Omental fat pad (tissue), 4 donors: ENCODE results near the gene FBXL13. TPM values are rescaled to one million over a fixed set of nuclear protein-coding genes. Genes with fewer than 3 reads are reported as not detected.
"Not testable (repeated sequence)": the region's sequence is repeated elsewhere in the genome, so short reads cannot be mapped to it uniquely, and the experiment has no call there.

Experiments used
- ATAC-seq: fragments of 150-250 bp; one replicate; pipeline ENCODE4 v1.9.1; 2016; ENCODE audit warnings: mild to moderate bottlenecking, moderate library complexity; ENCODE audit not compliant: low FRiP score
- DNase-seq: peaks from one replicate; pipeline ENCODE4 v3.0.0-alpha.2; 2019; ENCODE audit warnings: low spot score
- total RNA-seq, 4 donors: library from RNA; depleted of rRNA; stranded (reverse); fragments of >200 nt; gene quantifications; one replicate each; pipeline ENCODE4 v1.1.0, GENCODE V29; 2016
- TF ChIP-seq, protein P1 (sequence below), 3 donors: fragments of 450-650 bp; IDR thresholded peaks; one replicate each; pipeline ENCODE4 v1.5.1; 2016 to 2017; ENCODE audit warnings: antibody characterized with exemption in 3 of 3, mild to moderate bottlenecking in 3 of 3, moderate library complexity in 2 of 3

The FBXL13 gene
- total RNA-seq, 4 donors from 2014 or later = 2.1 to 4.9 (median 3.4) TPM

DNA sequence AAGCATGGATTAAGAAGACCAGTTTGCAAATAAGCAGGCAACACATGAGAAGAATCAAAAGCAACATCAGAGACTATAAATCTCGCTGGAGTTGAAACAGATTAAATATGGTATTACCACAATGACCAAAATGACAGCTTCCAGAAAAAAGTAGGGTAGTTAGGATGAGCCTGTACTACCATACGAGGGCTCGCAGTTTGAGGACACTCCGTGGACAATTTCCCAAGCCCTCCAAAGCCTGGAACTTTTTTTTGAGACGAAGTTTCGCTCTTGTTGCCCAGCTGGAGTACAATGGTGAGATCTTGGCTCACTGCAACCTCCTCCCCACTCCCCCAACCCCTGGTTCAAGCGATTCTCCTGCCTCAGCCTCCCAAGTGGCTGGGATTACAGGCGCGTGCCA, 160.8 kb downstream of the FBXL13 start:
- TF ChIP-seq, protein P1, sequence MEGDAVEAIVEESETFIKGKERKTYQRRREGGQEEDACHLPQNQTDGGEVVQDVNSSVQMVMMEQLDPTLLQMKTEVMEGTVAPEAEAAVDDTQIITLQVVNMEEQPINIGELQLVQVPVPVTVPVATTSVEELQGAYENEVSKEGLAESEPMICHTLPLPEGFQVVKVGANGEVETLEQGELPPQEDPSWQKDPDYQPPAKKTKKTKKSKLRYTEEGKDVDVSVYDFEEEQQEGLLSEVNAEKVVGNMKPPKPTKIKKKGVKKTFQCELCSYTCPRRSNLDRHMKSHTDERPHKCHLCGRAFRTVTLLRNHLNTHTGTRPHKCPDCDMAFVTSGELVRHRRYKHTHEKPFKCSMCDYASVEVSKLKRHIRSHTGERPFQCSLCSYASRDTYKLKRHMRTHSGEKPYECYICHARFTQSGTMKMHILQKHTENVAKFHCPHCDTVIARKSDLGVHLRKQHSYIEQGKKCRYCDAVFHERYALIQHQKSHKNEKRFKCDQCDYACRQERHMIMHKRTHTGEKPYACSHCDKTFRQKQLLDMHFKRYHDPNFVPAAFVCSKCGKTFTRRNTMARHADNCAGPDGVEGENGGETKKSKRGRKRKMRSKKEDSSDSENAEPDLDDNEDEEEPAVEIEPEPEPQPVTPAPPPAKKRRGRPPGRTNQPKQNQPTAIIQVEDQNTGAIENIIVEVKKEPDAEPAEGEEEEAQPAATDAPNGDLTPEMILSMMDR (IDR thresholded peaks at IDR 0.05) = no peak
- DNase-seq = no peak
- no peak for ATAC-seq

DNA sequence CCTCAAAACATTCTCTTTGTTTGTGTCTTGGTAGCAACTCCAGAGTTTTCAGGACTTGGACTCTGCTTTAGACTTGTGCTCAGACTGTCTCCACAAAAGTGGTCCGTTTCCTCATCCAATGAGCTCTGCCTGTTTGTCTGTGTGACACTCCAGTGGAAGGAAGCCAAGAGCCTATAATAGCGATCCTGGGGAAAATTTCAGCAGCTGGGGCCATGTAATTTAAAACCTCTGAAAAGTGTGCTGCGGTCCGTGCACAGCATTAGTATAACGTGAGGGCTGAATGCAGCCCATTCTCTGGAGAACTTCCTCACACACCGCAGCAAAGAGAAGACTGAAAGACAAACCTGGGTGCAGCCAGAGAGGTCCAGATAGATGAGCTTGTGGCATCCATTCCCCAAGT, 161.9 kb downstream of the FBXL13 start, which contains the start of gene LRRC17:
Gene LRRC17 (plus strand): TSS at position 259 of the 400 bp plus-strand sequence. CDS start 20,914 bp downstream, outside the sequence.
- DNase-seq = no peak
- no peak for ATAC-seq

DNA sequence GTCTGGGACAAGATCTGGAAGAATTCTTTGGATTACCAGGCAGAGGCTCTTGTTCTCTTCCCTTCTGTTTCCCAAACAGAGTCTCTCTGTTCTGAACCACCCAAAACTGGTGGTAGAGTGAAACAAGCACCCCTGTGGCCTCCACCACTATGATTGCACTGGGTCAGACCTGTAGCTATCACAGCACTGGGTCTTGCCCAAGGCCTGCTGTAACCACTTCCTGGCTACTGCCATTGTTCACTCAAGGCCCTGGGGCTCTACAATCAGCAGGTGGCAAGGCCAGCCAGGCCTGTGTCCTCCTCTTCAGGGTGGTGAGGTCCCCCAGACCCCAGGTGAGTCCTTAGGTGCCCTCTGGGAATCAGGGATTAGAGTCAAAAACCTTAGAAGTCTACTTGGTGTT, 165.9 kb downstream of the FBXL13 start:
- no peak for ATAC-seq
- no peak for DNase-seq
- TF ChIP-seq, protein P1 (IDR thresholded peaks at IDR 0.05) = no peak

More for the DNA sequence above, 161.9 kb downstream of the FBXL13 start, which contains the start of gene LRRC17:
- TF ChIP-seq, protein P1 (IDR thresholded peaks at IDR 0.05) = no peak

DNA sequence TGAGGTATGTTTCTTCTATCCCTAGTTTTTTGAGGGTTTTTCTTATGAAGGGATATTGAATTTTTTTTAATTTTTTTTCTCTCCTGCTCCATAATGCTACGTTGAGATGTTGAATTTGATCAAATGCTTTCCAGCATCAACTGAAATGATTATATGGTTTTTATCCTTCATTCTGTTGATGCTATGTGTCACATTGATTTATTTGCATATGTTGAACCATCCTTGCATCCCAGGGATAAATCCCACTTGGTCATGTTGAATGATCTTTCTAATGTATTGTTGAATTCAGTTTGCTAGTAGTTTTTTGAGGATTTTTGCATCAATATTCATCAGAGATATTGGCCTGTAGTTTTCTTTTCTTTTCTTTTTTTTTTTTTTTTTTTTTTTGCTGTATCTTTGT, 171.0 kb downstream of the FBXL13 start:
- not testable (repeated sequence) for DNase-seq, ATAC-seq

DNA sequence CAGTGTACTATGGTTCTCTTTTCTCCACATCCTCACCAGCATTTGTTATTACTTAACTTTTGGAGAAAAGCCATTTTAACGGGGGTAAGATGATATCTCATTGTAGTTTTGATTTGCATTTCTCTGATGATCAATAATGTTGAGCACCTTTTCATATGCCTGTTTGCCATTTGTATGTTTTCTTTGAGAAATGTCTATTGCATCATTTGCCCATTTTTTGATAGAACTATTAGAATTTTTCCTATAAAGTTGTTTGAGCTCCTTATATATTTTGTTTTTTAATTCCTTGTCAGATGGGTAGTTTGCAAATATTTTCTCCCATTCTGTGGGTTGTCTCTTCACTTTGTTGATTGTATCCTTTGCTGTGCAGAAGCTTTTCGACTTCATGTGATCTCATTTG, 172.5 kb downstream of the FBXL13 start:
- not testable (repeated sequence) for DNase-seq, ATAC-seq

DNA sequence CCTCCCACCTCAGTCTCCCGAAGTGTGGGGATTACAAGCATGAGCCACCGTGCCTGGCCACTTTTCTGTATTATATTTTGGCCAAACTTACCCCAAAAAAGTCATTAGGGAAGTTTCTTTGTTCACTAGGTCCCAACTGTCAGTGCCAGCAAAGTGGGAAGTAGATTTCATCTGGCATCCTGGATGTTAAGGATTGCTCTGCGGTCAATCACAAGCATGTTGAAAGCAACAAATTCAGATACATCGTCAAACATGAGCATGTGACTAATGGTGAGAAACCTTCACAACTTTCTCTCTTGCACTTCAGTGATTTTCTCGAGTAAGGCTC, 176.1 kb downstream of the FBXL13 start:
- TF ChIP-seq, protein P1 (IDR thresholded peaks at IDR 0.05) = no peak
- ATAC-seq (no peak), DNase-seq (no peak)

DNA sequence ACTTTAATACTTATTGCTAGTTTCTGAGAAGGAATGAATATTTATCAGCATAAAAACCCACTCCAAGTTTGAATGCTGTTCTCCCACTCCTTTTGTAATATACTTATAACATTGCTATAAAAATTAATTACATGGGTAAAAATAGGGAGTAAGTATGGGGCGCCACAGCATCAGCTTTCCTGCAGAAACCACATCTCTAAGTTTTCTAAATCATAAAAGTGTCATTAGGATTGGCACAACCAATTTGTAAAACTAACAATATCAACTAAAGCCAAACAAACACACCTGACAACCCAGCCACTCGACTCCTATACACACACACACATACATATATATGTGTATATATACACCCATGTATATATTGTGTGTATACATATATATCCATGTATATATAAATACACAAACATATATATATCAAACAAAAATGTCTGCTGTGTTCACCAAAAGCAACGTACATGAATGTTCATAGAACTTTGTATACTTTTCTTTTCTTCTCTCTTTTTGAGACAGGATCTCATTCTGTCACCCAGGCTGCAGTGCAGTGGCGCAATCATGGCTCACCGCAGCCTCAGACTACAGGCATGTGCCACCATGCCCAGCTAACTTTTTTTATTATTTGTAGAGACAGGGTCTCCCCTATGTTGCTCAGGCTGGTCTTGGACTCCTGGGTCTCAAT, 176.6 kb downstream of the FBXL13 start:
- TF ChIP-seq, protein P1 (IDR thresholded peaks at IDR 0.05) = no peak
- DNase-seq (no peak), ATAC-seq (no peak)

DNA sequence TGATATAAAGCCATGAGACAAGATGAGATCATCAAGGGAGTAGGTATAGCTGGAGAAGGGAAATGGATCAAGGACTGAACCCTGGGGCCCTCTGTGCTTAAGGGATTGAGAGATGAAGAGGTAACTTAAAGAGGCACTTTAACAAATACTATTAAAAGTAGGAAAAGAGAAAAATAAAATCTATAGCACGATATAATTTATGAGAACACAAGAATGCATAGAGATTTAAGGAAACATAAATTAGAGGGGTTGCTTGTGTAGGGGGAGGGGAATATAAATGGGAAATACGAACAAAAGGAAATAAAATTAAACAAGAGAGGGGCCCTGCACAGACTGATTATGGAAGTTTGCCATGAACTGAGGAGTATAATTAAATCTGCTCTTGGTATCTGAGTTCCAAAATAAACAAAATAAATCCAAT, 177.4 kb downstream of the FBXL13 start:
- ATAC-seq (no peak), DNase-seq (no peak)
- TF ChIP-seq, protein P1 (IDR thresholded peaks at IDR 0.05) = no peak
